HG03469 (cell line): ENCODE data around the gene KCNQ5.
"Not testable (repeated sequence)": the region's sequence is repeated elsewhere in the genome, so short reads cannot be mapped to it uniquely, and the experiment has no call there.

Experiments used
- ATAC-seq: cut with Tn5 transposase; IDR thresholded peaks from one replicate; pipeline ENCODE4 v1.9.1; 2021; ENCODE audit warnings: mild to moderate bottlenecking, moderate library complexity, moderate number of reproducible peaks; ENCODE audit not compliant: unreplicated experiment

Gene KCNQ5

GRCh38 chr6:72621291-72622093, at the start of gene KCNQ5:
Gene KCNQ5 (plus strand): TSS chr6:72622064.
- no peak for ATAC-seq

GRCh38 chr6:72579865-72580264, 42.0 kb upstream of the KCNQ5 start:
- no peak for ATAC-seq

- no peak for ATAC-seq
These were observed 41.5 kb upstream of the KCNQ5 start for GRCh38 chr6:72580281-72580940.

- ATAC-seq = not testable (repeated sequence)
These were observed 40.9 kb upstream of the KCNQ5 start for GRCh38 chr6:72580950-72581349.

GRCh38 chr6:72588155-72588554, 33.7 kb upstream of the KCNQ5 start:
- no peak for ATAC-seq

GRCh38 chr6:72589096-72589495, 32.8 kb upstream of the KCNQ5 start:
- no peak for ATAC-seq

GRCh38 chr6:72595812-72596211, 26.1 kb upstream of the KCNQ5 start:
- no peak for ATAC-seq

GRCh38 chr6:72616406-72617015, 5.4 kb upstream of the KCNQ5 start:
- no peak for ATAC-seq

GRCh38 chr6:72617721-72618120, 4.1 kb upstream of the KCNQ5 start:
- no peak for ATAC-seq

- peak; percentile 65 for ATAC-seq
These were observed 1.8 kb upstream of the KCNQ5 start for GRCh38 chr6:72619883-72620696.

- ATAC-seq = no peak
These were observed 983 bp upstream of the KCNQ5 start for GRCh38 chr6:72620871-72621290.

GRCh38 chr6:72622094-72622940, 453 bp downstream of the KCNQ5 start:
- no peak for ATAC-seq

GRCh38 chr6:72623808-72624207, 1.9 kb downstream of the KCNQ5 start:
- no peak for ATAC-seq

GRCh38 chr6:72624557-72625160, 2.8 kb downstream of the KCNQ5 start:
- no peak for ATAC-seq

GRCh38 chr6:72626126-72626525, 4.3 kb downstream of the KCNQ5 start:
- peak; percentile 57 for ATAC-seq

GRCh38 chr6:72627539-72627938, 5.7 kb downstream of the KCNQ5 start:
- no peak for ATAC-seq

GRCh38 chr6:72631480-72631879, 9.6 kb downstream of the KCNQ5 start:
- no peak for ATAC-seq

- ATAC-seq = no peak
These were observed 13.8 kb downstream of the KCNQ5 start for GRCh38 chr6:72635636-72636035.

- peak; percentile 90 for ATAC-seq
These were observed 14.4 kb downstream of the KCNQ5 start for GRCh38 chr6:72636215-72636614.

GRCh38 chr6:72636786-72637185, 14.9 kb downstream of the KCNQ5 start:
- ATAC-seq = no peak
